ENCODE results near the gene AFM.

Gene AFM

GRCh38 chr4:73440653-73441052 is 40.9 kb upstream of the AFM start (continued):
- TF ChIP-seq ZNF518A (tag by site-specific recombination; conservative IDR thresholded peaks at IDR 0.05; ENCODE audit: low read depth) (no peak), ZNF513 (tag by site-specific recombination; IDR thresholded peaks at IDR 0.05) (no peak), PRDM10 (tag by site-specific recombination; IDR thresholded peaks at IDR 0.05) (no peak), ZNF366 (tag by site-specific recombination; conservative IDR thresholded peaks at IDR 0.05) (no peak), ZBTB10 (tag by site-specific recombination; IDR thresholded peaks at IDR 0.05) (no peak), ZIC2 (tag by site-specific recombination; IDR thresholded peaks at IDR 0.05) (no peak), ZNF514 (tag by site-specific recombination; IDR thresholded peaks at IDR 0.05) (no peak), ZNF18 (tag by site-specific recombination; IDR thresholded peaks at IDR 0.05) (no peak), ZNF768 (tag by site-specific recombination; IDR thresholded peaks at IDR 0.05) (no peak), SCRT1 (tag by site-specific recombination; IDR thresholded peaks at IDR 0.05; ENCODE audit: borderline replicate concordance) (no peak)

GRCh38 chr4:73442275-73442674 is 39.3 kb upstream of the AFM start:
- Histone ChIP-seq H3K4me1 (ENCODE audit: control insufficient read depth, insufficient read depth, low read length) (no peaks in the 10 kb centered on the region), H3K36me3 (ENCODE audit: control insufficient read depth in 2 of 2, insufficient read depth in 1 of 2, low read length in 2 of 2) (no peaks in the 10 kb centered on the region), H3K4me3 (ENCODE audit: low read depth, low read length) (no peak overlapping the region), H3K27ac (ENCODE audit: extremely low read depth, low read depth, low read length) (no peak overlapping the region), H3K9me3 (ENCODE audit: control insufficient read depth, insufficient read depth, low read depth, low read length) (no peaks in the 10 kb centered on the region)
- CTCF ChIA-PET = interaction anchor here (0.8 kb wide), 1 partner anchor 101 kb away, joined by 3 read pairs; no protein-coding TSS in a partner anchor
- POLR2A ChIA-PET = no interaction called here
- TF ChIP-seq IKZF3 (tag by site-specific recombination; IDR thresholded peaks at IDR 0.05) (no peak), ZNF571 (tag by site-specific recombination; IDR thresholded peaks at IDR 0.05) (no peak), ZBTB21 (tag by site-specific recombination; IDR thresholded peaks at IDR 0.05) (no peak)

All from HEK293 (cell line).